K562 (cell line): ENCODE results near the gene ACACB. TPM values are rescaled to one million over a fixed set of nuclear protein-coding genes. Genes with fewer than 3 reads are reported as not detected.

Experiments
- ATAC-seq: fragments of 200-7000 bp; cut with Tn5 transposase; 3 replicates; pipeline ENCODE4 v1.9.1; 2020; ENCODE audit warnings: moderate library complexity
- BruUV-seq: library from RNA; stranded (reverse); fragments of 400-500 nt; replicated peaks from 2 replicates; lab custom pipeline; 2021; lab: Mats Ljungman, UMichigan
- CTCF ChIA-PET: fragments of 300-600 bp; formaldehyde crosslinking; extraction: SDS; loops from one replicate; lab custom pipeline; 2021; ENCODE audit warnings: low intra/inter-chr PET ratio; lab: Yijun Ruan, JAX
- POLR2A ChIA-PET: fragments of 300-600, 350-650 bp; sonication (Branson Sonifier 250); formaldehyde crosslinking; extraction: SDS; loops from one replicate; lab custom pipeline; 2021; ENCODE audit warnings: antibody characterized with exemption, inconsistent platforms; lab: Yijun Ruan, JAX
- DNase-seq, 4 experiments: peaks; one replicate each; pipeline versions ENCODE4 v3.0.0 to v3.0.0-alpha.2; 2011 to 2018; ENCODE audit warnings: low spot score in 3 of 4, mixed read lengths in 3 of 4; ENCODE audit errors: extremely low read depth in 1 of 4
- FAIRE-seq: peaks from 2 replicates; lab custom pipeline; 2011; peaks lifted over from hg19 to GRCh38; lab: Jason Lieb, UNC
- H2AFZ ChIP-seq: 2 replicates; pipeline ENCODE4 v1.6.0; 2011; ENCODE audit warnings: low read depth, low read length, control low read depth, inconsistent platforms
- H3K27ac ChIP-seq: fragments of 200-600 bp; 3 replicates; pipeline ENCODE4 v1.8.0; 2011; ENCODE audit warnings: low read depth, mild to moderate bottlenecking, control low read depth, inconsistent platforms, low read length, moderate library complexity, mixed read lengths; ENCODE audit errors: extremely low read depth
- H3K27me3 ChIP-seq, 2 experiments: fragments of 300-600 bp in 1 of 2; 2 replicates in 1 of 2; 3 replicates in 1 of 2; pipeline versions ENCODE4 v1.6.0 to v1.8.0; 2011; ENCODE audit warnings: inconsistent platforms in 2 of 2, low read length in 2 of 2, mild to moderate bottlenecking in 1 of 2, mixed read lengths in 1 of 2, moderate library complexity in 1 of 2; ENCODE audit not compliant: control insufficient read depth in 2 of 2, insufficient read depth in 2 of 2
- H3K36me3 ChIP-seq: fragments of 300-600 bp; 3 replicates; pipeline ENCODE4 v1.8.0; 2011; ENCODE audit warnings: mild to moderate bottlenecking, low read length, inconsistent platforms; ENCODE audit not compliant: control insufficient read depth, insufficient read depth
- H3K4me1 ChIP-seq, 2 experiments: fragments of 200-600 bp in 1 of 2; replicated peaks in 1 of 2; 2 replicates in 1 of 2; 3 replicates in 1 of 2; pipeline versions ENCODE4 v1.5.1 to v1.8.0; 2011; ENCODE audit warnings: inconsistent platforms in 2 of 2, low read length in 2 of 2, mild to moderate bottlenecking in 1 of 2, mixed read lengths in 1 of 2, moderate library complexity in 1 of 2; ENCODE audit not compliant: control insufficient read depth in 2 of 2, insufficient read depth in 2 of 2
- H3K4me2 ChIP-seq: 2 replicates; pipeline ENCODE4 v1.6.1; 2011; ENCODE audit warnings: low read length, control low read depth, inconsistent platforms, mixed read lengths; ENCODE audit not compliant: insufficient read depth
- H3K4me3 ChIP-seq: fragments of 200-600 bp; sonication (generic), shearing (Covaris generic); 2 replicates; pipeline ENCODE4 v1.5.1; 2016; ENCODE audit warnings: control low read depth, inconsistent platforms
- H3K79me2 ChIP-seq: fragments of 200-600 bp; 3 replicates; pipeline ENCODE4 v1.8.0; 2011; ENCODE audit warnings: low read length, inconsistent platforms; ENCODE audit not compliant: control insufficient read depth, insufficient read depth
- H3K9ac ChIP-seq, 2 experiments: 2 replicates each; pipeline versions ENCODE4 v1.6.0 to v1.6.1; 2011; ENCODE audit warnings: low read depth in 2 of 2, low read length in 2 of 2, control low read depth in 1 of 2, inconsistent platforms in 1 of 2, mild to moderate bottlenecking in 1 of 2, mixed read lengths in 1 of 2; ENCODE audit not compliant: insufficient read depth in 1 of 2
- H3K9me1 ChIP-seq: one replicate; pipeline ENCODE4 v1.6.0; 2011; ENCODE audit warnings: inconsistent platforms, mild to moderate bottlenecking, low read length, moderate library complexity; ENCODE audit not compliant: control insufficient read depth, insufficient read depth
- H3K9me3 ChIP-seq: replicated peaks from 2 replicates; pipeline ENCODE4 v1.5.1; 2011; ENCODE audit warnings: low read depth, low read length, inconsistent platforms; ENCODE audit not compliant: control insufficient read depth, insufficient read depth
- H4K20me1 ChIP-seq: replicated peaks from 2 replicates; pipeline ENCODE4 v1.6.1; 2011; ENCODE audit warnings: low read length, inconsistent platforms, mixed read lengths; ENCODE audit not compliant: control insufficient read depth, insufficient read depth
- ATF2 ChIP-seq: sonication (generic); formaldehyde crosslinking; IDR thresholded peaks from 2 replicates; pipeline ENCODE4 v1.8.1; 2022; ENCODE audit warnings: missing genetic modification reagents
- CHD7 ChIP-seq: fragments of 200-600 bp; sonication (generic); IDR thresholded peaks from one replicate; pipeline ENCODE4 v1.6.1; 2012; ENCODE audit warnings: mild to moderate bottlenecking, low read depth, low read length, inconsistent platforms
- FOSL1 ChIP-seq: fragments of 200-800 bp; sonication (Bioruptor generic); conservative IDR thresholded peaks from 2 replicates; pipeline ENCODE4 v1.6.1; 2016; ENCODE audit warnings: missing genetic modification characterization, missing compliant biosample characterization
- MIER1 ChIP-seq: fragments of 450-650 bp; IDR thresholded peaks from 2 replicates; pipeline ENCODE4 v1.6.1; 2016; ENCODE audit warnings: antibody characterized with exemption, mild to moderate bottlenecking, low read depth
- RHOXF2B ChIP-seq: fragments of 250-450 bp; sonication (Bioruptor Pico); conservative IDR thresholded peaks from 2 replicates; pipeline ENCODE4 v1.5.1; 2021
- WGBS: fragments of 100-300 bp; shearing (Covaris generic); methylation state at CpG from one replicate; pipeline ENCODE4 v1.1.6; 2016; ENCODE audit warnings: low coverage, mixed read lengths; ENCODE audit not compliant: insufficient coverage; ENCODE audit errors: missing lambda C conversion rate; 5-methylcytosine and 5-hydroxymethylcytosine counted together
- in situ Hi-C: fragments of 300-500 bp; cut with MboI; formaldehyde crosslinking; loops from 4 replicates; pipeline ENCODE4 v1.15.0; 2018; ENCODE audit warnings: inconsistent platforms, mixed read lengths
- intact Hi-C: fragments of 100-400 bp; cut with micrococcal nuclease; formaldehyde crosslinking; loops from 2 replicates; pipeline ENCODE4 v1.14.2; 2022
- polyA plus RNA-seq, 8 experiments: library from polyadenylated mRNA; depleted of rRNA in 4 of 8; stranded (reverse) in 5 of 8; unstranded in 3 of 8; fragments of >200 nt; fragmentation: Nextera tagmentation in 2 of 8; fragmentation: Illumina TruSeq in 1 of 8; extraction: Ambion mirVana in 2 of 8; extraction: Trizol in 1 of 8; gene quantifications; 2 replicates each; pipeline versions ENCODE4 v1.2.1 to v1.2.3, GENCODE V29; 2011 to 2014; ENCODE audit warnings: inconsistent platforms in 1 of 8, missing spikeins in 1 of 8
- total RNA-seq, 7 experiments: library from RNA; depleted of rRNA in 6 of 7; stranded (reverse); fragments of >200 nt in 6 of 7; fragmentation: Illumina TruSeq in 2 of 7; extraction: Trizol in 2 of 7; gene quantifications; 2 replicates each; pipeline versions ENCODE4 v1.2.1 to v1.2.3, GENCODE V29; 2011 to 2021; ENCODE audit warnings: low replicate concordance in 1 of 7

Gene ACACB
- total and polyA plus RNA-seq, 9 of the 15 experiments (the other 6 are each of a cell fraction or from before 2014, with no cell fraction given), result 0.10 to 2.5 (median 0.83) TPM

GRCh38 chr12:109102491-109102890 is 13.9 kb upstream of the ACACB start:
- no TSS peak for BruUV-seq
- POLR2A ChIA-PET, result interaction anchor here (1.1 to 1.3 kb wide), 2 partner anchors 8 to 9 kb away, joined by 3 to 4 read pairs; no protein-coding TSS in a partner anchor
- peaks cover 84% of the 10 kb centered on the region; the same call in 2 of the 3 replicates for H3K36me3 ChIP-seq
- TF ChIP-seq ATF2 (CRISPR knock-in tag) (no peak), RHOXF2B (CRISPR knock-in tag) (no peak), FOSL1 (no peak), MIER1 (no peak), CHD7 (no peak)

More at GRCh38 chr12:109102491-109102890, 13.9 kb upstream of the ACACB start:
- Histone ChIP-seq H3K4me1 (peaks cover 5 to 9% of the 10 kb centered on the region in 2 experiments; a peak in 2 of 5 replicates), H3K27me3 (no peaks in the 10 kb centered on the region), H3K9ac (no peak overlapping the region), H3K79me2 (peaks cover 11% of the 10 kb centered on the region), H3K4me2 (no peak overlapping the region), H4K20me1 (no peaks in the 10 kb centered on the region), H2AFZ (no peak overlapping the region), H3K27ac (no peak overlapping the region), H3K9me1 (no peaks in the 10 kb centered on the region), H3K9me3 (no peaks in the 10 kb centered on the region), H3K4me3 (no peak overlapping the region)
- ATAC-seq (no peak), FAIRE-seq (no peak), DNase-seq (no peak)
- 88% methylated on average over 3 of the region's 3 CpGs for WGBS
- intact Hi-C loops, result no loop called here
- CTCF ChIA-PET, result no interaction called here
- in situ Hi-C loops, result no loop called here
